SU-DHL-6 (cell line): Measurements from ENCODE around the gene LPCAT2.

Source experiments
- H2AFZ ChIP-seq: fragments of 200-600 bp; sonication (generic); 2 replicates; pipeline ENCODE4 v1.6.1; 2014; ENCODE audit warnings: low read depth, mild to moderate bottlenecking, moderate library complexity, mixed read lengths, antibody characterized with exemption, low read length; ENCODE audit not compliant: severe bottlenecking
- H3F3A ChIP-seq: fragments of 200-600 bp; shearing (Covaris generic); 2 replicates; pipeline ENCODE4 v1.6.0; 2016; ENCODE audit warnings: antibody characterized with exemption, mild to moderate bottlenecking; ENCODE audit not compliant: insufficient read depth
- H3K27ac ChIP-seq: fragments of 200-600 bp; sonication (generic); 2 replicates; pipeline ENCODE4 v1.5.1; 2016; ENCODE audit warnings: low read depth, mild to moderate bottlenecking, low read length, moderate library complexity, mixed read lengths
- H3K27me3 ChIP-seq: fragments of 200-600 bp; sonication (generic), shearing (Covaris generic); 2 replicates; pipeline ENCODE4 v1.6.0; 2014; ENCODE audit warnings: mild to moderate bottlenecking, low read length
- H3K36me3 ChIP-seq: fragments of 200-600 bp; sonication (generic); 2 replicates; pipeline ENCODE4 v1.6.1; 2014; ENCODE audit warnings: mild to moderate bottlenecking, low read length, mixed read lengths
- H3K4me2 ChIP-seq: fragments of 300-600, 200-600 bp; shearing (Covaris generic), sonication (generic); 2 replicates; pipeline ENCODE4 v1.6.0; 2014; ENCODE audit warnings: low read length, low read depth, mild to moderate bottlenecking; ENCODE audit not compliant: poor library complexity, severe bottlenecking
- H3K4me3 ChIP-seq: fragments of 200-600 bp; sonication (generic); 2 replicates; pipeline ENCODE4 v1.5.1; 2014; ENCODE audit warnings: antibody characterized with exemption, low read length, mild to moderate bottlenecking, mixed read lengths; ENCODE audit not compliant: insufficient read depth, poor library complexity, severe bottlenecking
- H3K79me2 ChIP-seq: fragments of 200-600 bp; sonication (generic); 2 replicates; pipeline ENCODE4 v1.6.1; 2014; ENCODE audit warnings: mild to moderate bottlenecking, low read length, moderate library complexity; ENCODE audit not compliant: insufficient read depth
- H3K9ac ChIP-seq: fragments of 200-600 bp; sonication (generic); 2 replicates; pipeline ENCODE4 v1.7.0; 2014; ENCODE audit warnings: mild to moderate bottlenecking, low read length
- H3K9me2 ChIP-seq: fragments of 200-600 bp; sonication (generic); replicated peaks from 2 replicates; pipeline ENCODE4 v1.6.1; 2014; ENCODE audit warnings: low read length; ENCODE audit not compliant: insufficient read depth
- H3K9me3 ChIP-seq: fragments of 200-600 bp; sonication (generic); 2 replicates; pipeline ENCODE4 v1.6.1; 2014; ENCODE audit warnings: low read length, mixed read lengths; ENCODE audit not compliant: insufficient read depth
- H4K20me1 ChIP-seq: fragments of 200-600 bp; sonication (generic); 2 replicates; pipeline ENCODE4 v1.6.1; 2014; ENCODE audit warnings: low read depth, mild to moderate bottlenecking, antibody characterized with exemption, low read length, moderate library complexity, mixed read lengths
- EZH2phosphoT487 ChIP-seq: fragments of 200-600 bp; sonication (generic), shearing (Covaris generic); conservative IDR thresholded peaks from 2 replicates; pipeline ENCODE4 v1.6.1; 2018; ENCODE audit warnings: mild to moderate bottlenecking, antibody characterized with exemption, low read length, moderate library complexity, mixed read lengths
- TF ChIP-seq, protein P1 (sequence below): fragments of 200-600 bp; sonication (generic); IDR thresholded peaks from one replicate; pipeline ENCODE4 v1.5.1; 2017; ENCODE audit warnings: antibody characterized with exemption, mild to moderate bottlenecking, low read length, moderate library complexity; ENCODE audit not compliant: insufficient read depth, poor library complexity, severe bottlenecking

The LPCAT2 gene

DNA sequence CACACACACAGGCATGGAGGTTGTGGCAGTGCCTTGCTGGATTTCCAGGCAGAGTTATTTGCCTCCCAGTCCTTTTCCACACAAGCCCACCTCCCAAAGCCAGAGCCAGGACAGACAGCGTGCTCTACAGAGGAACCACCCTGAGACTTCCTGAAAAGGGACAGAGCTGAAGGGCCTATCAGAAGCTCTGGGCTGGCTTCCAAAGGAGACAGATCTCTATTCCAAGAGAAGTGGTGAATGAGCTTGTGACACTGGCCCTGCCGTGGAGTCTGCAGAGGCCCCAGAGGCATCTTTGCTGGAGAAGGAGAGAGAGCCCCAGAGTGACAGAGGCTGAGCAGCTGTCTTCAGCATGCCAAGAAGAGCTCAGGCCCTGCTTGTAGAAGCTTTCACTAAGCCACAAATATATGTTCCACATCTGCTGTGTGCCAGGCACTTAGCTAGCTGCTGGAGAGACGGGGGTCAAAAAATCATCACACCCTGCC is 8.3 kb upstream of the LPCAT2 start:
- H3K4me2 ChIP-seq = no peak overlapping the region
- no peaks in the 10 kb centered on the region for H3F3A ChIP-seq
- H4K20me1 ChIP-seq = no peaks in the 10 kb centered on the region
- no peaks in the 10 kb centered on the region for H3K9me2 ChIP-seq
- no peak overlapping the region for H3K4me3 ChIP-seq
- H3K27ac ChIP-seq = no peak overlapping the region
- H3K79me2 ChIP-seq = no peaks in the 10 kb centered on the region
- TF ChIP-seq EZH2phosphoT487 = no peak
- TF ChIP-seq, protein P1, sequence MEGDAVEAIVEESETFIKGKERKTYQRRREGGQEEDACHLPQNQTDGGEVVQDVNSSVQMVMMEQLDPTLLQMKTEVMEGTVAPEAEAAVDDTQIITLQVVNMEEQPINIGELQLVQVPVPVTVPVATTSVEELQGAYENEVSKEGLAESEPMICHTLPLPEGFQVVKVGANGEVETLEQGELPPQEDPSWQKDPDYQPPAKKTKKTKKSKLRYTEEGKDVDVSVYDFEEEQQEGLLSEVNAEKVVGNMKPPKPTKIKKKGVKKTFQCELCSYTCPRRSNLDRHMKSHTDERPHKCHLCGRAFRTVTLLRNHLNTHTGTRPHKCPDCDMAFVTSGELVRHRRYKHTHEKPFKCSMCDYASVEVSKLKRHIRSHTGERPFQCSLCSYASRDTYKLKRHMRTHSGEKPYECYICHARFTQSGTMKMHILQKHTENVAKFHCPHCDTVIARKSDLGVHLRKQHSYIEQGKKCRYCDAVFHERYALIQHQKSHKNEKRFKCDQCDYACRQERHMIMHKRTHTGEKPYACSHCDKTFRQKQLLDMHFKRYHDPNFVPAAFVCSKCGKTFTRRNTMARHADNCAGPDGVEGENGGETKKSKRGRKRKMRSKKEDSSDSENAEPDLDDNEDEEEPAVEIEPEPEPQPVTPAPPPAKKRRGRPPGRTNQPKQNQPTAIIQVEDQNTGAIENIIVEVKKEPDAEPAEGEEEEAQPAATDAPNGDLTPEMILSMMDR = no peak
- no peaks in the 10 kb centered on the region for H3K27me3 ChIP-seq
- no peaks in the 10 kb centered on the region for H3K36me3 ChIP-seq
- no peak overlapping the region for H3K9ac ChIP-seq
- no peak overlapping the region for H2AFZ ChIP-seq
- H3K9me3 ChIP-seq = no peaks in the 10 kb centered on the region

DNA sequence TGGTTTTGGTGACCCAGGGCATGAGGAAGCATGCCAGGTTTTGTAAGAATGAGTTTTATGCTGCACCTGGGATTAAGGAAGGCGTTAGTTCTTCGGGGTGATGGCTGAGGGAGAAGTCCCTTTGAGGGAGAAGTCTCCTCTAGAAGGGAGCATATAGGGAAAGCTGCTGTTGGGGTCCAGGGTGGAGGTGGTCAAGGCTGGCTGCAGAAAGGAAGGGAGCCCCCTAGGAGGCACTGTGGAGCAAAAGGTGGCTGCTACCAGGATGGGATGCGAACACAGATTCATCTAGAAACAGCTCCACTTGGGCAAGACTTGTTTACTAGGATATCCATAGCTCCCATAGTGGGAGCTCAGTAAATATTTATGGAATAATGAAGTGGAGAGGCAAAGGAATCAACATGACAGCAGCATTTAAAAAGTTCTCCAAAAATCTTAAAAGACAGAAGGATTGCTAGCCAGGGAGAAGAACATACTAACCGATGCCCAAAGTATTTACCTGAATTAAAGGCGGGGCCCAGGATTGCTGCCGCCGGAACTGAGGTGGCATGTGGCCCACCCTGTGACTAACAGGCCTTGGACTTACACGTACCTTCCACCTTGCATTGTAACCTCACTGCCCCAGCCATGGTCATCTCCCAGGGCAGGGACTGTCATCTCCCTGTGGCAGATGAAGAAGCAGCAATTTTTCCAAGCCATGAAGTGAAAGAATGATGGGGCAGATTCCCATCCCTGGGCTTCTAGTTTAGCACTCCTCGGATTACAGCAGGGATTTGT is 7.1 kb upstream of the LPCAT2 start:
- H3K79me2 ChIP-seq = no peaks in the 10 kb centered on the region
- no peak overlapping the region for H3K4me3 ChIP-seq
- H3K4me2 ChIP-seq = no peak overlapping the region
- H4K20me1 ChIP-seq = no peaks in the 10 kb centered on the region
- H3K27me3 ChIP-seq = no peaks in the 10 kb centered on the region
- H3K9me2 ChIP-seq = no peaks in the 10 kb centered on the region
- H3K27ac ChIP-seq = no peak overlapping the region
- no peak for TF ChIP-seq EZH2phosphoT487
- TF ChIP-seq, protein P1 = no peak
- H3F3A ChIP-seq = no peaks in the 10 kb centered on the region
- no peak overlapping the region for H2AFZ ChIP-seq
- H3K9me3 ChIP-seq = no peaks in the 10 kb centered on the region
- H3K9ac ChIP-seq = no peak overlapping the region
- no peaks in the 10 kb centered on the region for H3K36me3 ChIP-seq

DNA sequence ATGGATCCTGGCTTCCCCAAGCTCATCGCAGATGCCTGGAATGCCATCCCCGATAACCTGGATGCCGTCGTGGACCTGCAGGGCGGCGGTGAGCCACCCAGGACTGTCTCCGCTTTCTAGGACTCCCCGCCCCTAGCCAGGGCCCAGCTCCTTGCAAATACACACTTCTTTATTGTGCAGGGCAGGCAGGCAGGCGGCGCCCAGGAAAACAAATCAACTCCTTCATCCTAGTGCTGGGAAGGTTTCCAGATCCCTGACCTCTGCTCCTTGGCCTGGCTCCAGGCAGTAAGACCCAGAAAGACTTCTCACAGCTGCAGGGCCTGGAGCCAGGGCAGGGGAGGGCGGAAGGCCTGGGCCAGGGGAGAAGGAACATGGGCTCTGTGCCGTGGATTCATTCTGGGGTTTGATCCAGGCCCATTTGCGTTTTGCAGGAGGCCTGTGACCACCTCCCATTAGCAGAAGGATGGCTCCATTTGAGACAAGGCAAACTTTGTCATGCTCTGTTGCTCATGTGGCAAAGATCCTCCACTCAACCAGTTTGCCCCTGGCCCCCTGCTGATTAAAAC is 6.0 kb upstream of the LPCAT2 start:
- Histone ChIP-seq H3K27me3 (no peaks in the 10 kb centered on the region), H3K4me2 (no peak overlapping the region), H3K9ac (no peak overlapping the region), H2AFZ (no peak overlapping the region), H3K27ac (no peak overlapping the region), H3K9me3 (no peaks in the 10 kb centered on the region), H3K9me2 (no peaks in the 10 kb centered on the region), H3K36me3 (no peaks in the 10 kb centered on the region), H3F3A (no peaks in the 10 kb centered on the region), H3K79me2 (no peaks in the 10 kb centered on the region), H4K20me1 (no peaks in the 10 kb centered on the region), H3K4me3 (no peak overlapping the region)
- TF ChIP-seq EZH2phosphoT487 = no peak
- TF ChIP-seq, protein P1 = no peak
